Measurements from ENCODE around the gene STAT5A.
"Not testable (repeated sequence)": the region's sequence is repeated elsewhere in the genome, so short reads cannot be mapped to it uniquely, and the experiment has no call there.

The STAT5A gene

DNA sequence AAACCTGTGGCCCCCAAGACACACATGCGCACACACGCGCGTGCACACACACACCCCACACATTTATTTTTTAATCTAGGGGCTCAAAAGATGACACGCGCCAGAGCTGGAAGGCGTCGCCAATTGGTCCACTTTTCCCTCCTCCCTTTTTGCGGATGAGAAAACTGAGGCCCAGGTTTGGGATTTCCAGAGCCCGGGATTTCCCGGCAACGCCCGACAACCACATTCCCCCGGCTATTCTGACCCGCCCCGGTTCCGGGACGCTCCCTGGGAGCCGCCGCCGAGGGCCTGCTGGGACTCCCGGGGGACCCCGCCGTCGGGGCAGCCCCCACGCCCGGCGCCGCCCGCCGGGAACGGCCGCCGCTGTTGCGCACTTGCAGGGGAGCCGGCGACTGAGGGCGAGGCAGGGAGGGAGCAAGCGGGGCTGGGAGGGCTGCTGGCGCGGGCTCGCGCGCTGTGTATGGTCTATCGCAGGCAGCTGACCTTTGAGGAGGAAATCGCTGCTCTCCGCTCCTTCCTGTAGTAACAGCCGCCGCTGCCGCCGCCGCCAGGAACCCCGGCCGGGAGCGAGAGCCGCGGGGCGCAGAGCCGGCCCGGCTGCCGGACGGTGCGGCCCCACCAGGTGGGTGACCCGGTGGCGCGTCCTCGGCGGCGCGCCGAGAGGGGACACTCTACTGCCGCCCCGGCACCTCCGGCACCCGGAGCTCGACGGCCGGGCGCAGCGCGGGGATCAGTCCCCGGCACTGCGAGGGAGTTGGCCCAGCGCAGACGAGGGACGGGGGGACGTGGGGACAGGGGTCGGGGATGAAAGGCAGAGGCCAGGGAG, at the start of gene STAT5A:
Gene STAT5A, plus strand, starts transcription at position 522 of the 826 bp plus-strand sequence. CDS start 914 bp downstream, outside the sequence.
- DNase-seq (ENCODE audit: low read depth in 4 of 4, low spot score in 1 of 4): peak in 1 of 4 experiments; percentile 67

DNA sequence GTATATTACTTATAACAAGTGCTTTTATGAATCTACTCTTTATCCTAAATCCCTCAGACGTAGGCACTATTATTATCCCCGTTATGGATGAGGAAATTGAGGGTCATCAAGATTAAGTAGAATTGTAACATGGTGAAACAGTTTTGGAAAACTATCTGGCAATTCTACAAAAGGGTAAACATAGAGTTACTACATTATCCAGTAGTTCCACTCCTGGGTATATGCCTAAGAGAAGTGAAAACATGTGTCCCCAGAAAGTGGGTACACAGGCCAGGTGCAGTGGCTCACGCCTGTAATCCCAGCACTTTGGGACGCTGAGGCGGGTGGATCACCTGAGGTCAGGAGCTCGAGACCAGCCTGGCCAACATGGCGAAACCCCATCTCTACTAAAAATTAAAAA, 48.7 kb upstream of the STAT5A start:
- DNase-seq (ENCODE audit: low read depth in 4 of 4, low spot score in 1 of 4): not testable (repeated sequence)

DNA sequence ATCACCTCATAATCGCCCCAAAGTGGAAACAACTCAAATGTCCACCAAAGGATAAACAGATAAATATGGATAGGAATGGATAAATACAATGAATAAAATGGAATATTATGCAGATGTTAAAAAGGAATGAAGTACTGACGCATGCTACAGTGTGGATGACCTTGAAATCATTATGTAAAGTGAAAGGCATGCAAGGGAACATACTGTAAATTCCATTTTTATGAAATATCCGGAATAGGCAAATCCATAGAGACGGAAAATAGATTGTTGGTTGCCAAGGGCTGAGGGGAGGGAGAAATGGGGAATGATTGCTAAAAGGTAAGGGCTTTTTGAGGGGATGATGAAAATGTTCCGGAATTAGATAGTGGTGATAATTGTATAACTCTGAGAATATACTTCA, 48.1 kb upstream of the STAT5A start:
- DNase-seq (ENCODE audit: low read depth in 4 of 4, low spot score in 1 of 4): no peak

DNA sequence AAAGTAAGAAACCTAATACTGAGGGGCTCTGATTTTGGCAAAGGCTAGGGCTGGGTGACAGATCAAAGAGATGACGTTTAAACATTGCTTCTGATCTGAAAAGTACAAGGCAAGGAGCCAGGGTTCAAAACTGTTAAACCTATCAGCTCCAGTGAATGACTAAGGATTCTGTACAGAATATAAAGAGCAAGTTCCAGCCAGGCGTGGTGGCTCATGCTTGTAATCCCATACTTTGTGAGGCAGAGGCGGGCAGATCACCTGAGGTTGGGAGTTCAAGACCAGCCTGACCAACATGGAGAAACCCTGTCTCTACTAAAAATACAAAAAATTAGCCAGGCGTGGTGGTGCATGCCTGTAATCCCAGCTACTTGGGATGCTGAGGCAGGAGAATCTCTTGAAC, 47.4 kb upstream of the STAT5A start:
- DNase-seq (ENCODE audit: low read depth in 4 of 4, low spot score in 1 of 4): not testable (repeated sequence)

DNA sequence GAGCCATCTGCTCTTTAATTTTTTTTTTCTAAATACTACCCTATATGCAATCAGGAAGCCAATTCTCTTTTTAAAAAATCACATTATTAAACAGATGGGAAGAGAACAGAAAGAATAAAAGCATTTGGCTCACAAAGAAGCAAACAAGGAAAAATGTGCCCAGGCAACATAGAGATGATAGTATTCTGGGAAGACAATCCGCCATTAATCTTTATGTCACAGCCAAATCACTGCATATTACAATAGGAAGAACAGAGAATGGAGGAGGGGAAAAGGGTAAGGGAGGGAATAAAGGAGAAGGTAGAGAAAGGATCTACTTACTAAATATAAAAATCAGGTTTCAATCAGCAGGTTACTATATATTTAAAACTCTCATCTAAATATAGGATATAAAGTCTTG, 46.4 kb upstream of the STAT5A start:
- no peak for DNase-seq (ENCODE audit: low read depth in 4 of 4, low spot score in 1 of 4)

DNA sequence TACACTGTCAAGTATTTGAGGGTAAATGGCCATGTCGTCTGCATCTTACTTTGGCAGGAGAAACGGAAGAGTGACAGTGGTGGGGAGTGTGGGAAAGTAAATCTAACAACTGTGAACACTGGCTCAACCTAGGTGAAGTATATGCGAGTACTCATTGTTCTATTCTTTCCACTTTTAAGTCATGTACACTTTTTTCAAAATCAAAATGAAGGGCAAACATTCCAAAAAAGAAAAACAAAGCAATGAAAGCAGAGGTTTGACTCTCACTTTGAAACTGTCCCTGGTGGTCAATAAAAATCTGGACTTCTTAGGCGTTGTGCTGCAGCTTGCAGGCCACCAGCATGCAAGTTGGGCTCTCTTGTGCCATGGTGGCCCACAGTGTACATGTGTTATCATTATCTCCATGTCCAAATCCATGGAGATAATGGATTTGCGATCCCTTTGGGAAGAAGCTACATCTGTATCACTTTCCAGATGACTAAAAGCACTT, 44.8 kb upstream of the STAT5A start:
- no peak for DNase-seq (ENCODE audit: low read depth in 4 of 4, low spot score in 1 of 4)

DNA sequence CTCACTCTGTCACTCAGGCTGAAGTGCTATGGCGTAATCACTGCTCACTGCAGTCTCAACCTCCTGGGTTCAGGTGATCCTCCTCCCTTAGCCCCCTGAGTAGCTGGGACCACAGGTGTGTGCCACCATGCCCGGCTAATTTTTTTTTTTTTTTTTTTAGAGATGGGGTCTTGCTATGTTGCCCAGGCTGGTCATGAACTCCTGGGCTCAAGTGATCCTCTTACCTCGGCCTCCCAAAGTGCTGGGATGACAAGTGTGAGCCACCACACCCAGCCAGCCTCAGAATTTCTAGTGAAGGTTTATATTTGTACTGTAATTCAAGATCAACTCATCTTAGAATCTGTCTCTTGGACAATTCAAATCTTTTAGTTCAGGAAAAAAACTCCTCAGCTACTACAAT, 44.2 kb upstream of the STAT5A start:
- not testable (repeated sequence) for DNase-seq (ENCODE audit: low read depth in 4 of 4, low spot score in 1 of 4)

DNA sequence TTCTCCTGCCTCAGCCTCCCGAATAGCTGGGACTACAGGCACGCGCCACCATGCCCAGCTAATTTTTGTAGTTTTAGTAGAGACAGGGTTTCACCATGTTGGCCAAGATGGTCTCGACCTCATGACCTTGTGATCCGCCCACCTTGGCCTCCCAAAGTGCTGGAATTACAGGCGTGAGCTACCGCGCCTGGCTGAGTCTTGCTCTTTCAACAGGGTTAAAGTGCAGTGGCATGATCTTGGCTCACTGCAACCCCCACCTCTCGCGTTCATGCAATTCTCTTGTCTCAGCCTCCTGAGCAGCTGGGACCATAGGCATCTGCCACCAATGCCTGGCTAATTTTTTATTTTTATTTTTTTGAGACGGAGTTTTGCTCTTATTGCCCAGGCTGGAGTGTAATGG, 43.1 kb upstream of the STAT5A start:
- not testable (repeated sequence) for DNase-seq (ENCODE audit: low read depth in 4 of 4, low spot score in 1 of 4)

DNA sequence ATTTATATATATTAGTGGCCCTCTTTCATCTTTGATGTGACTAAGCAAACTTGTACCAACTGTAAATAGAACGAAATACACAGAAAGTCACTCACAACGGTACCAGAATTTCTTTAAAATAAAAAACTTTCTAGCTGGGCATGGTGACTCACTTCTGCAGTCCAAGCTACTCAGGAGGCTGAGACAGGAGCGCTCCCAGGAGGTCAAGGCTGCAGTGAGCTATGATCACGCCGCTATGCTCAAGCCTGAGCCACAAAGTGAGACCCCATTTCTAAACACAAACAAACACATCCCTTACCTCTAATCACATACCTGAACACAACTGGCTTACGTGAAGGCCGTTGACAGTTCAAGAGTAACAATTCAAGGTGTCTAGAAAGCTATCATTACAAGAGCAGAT, 41.8 kb upstream of the STAT5A start:
- DNase-seq (ENCODE audit: low read depth in 4 of 4, low spot score in 1 of 4): no peak

DNA sequence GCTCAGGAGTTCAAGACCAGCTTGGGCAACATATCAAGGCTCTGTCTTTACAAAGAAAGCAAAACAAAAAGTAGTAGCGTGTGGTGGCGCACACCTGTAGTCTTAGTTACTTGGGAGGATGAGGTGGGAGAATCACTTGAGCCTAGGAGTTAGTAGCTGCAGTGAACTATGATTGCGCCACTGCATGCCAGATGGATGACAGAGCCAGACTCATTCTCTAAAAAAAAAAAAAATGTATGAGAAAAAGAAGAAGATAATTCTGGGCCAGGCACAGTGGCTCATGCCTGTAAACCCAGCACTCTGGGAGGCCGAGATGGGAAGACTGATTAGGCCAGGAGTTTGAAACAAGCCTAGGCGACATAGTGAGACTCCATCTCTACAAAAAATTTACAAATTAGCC, 40.6 kb upstream of the STAT5A start:
- DNase-seq (ENCODE audit: low read depth in 4 of 4, low spot score in 1 of 4): no peak

DNA sequence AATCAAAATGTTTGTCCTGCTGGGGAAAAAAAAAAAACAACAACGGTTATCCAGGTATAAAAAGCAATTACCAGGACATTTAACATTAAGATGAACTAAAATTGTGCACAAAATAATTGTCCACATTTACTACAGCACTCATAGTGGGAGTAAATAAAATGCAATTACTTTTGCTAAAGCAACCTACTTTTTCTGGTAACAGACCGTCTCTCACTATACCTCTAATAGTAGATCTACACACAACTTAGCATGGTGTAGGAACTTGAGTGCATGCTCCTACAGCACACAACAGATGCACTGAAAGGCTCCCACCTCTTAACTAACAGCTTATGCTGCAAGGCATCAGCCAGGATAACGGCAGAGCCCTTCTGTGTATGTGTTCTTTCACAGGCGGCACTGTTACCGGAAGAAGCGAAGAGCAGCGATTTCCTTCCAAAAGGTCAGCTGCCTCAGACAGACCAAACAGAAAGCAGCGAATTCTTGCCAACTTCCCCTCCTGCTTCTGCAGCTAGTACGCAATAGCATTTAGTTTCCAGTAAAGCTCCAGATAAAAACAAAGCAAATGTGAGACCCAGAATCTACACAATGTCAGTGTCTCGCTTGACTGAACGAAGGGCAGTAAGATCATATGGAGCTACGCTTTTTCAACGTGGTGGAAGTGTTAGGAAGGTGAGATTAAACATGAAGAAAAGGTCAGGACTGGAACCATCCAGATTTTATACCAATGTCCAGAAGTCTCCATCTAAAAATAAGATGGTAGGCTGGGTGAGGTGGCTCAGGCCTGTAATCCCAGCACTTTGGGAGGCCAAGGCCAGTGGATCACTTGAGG, 39.7 kb upstream of the STAT5A start:
- peak in 3 of 4 experiments; percentile 34 to 55 (median 52) for DNase-seq (ENCODE audit: low read depth in 4 of 4, low spot score in 1 of 4)

DNA sequence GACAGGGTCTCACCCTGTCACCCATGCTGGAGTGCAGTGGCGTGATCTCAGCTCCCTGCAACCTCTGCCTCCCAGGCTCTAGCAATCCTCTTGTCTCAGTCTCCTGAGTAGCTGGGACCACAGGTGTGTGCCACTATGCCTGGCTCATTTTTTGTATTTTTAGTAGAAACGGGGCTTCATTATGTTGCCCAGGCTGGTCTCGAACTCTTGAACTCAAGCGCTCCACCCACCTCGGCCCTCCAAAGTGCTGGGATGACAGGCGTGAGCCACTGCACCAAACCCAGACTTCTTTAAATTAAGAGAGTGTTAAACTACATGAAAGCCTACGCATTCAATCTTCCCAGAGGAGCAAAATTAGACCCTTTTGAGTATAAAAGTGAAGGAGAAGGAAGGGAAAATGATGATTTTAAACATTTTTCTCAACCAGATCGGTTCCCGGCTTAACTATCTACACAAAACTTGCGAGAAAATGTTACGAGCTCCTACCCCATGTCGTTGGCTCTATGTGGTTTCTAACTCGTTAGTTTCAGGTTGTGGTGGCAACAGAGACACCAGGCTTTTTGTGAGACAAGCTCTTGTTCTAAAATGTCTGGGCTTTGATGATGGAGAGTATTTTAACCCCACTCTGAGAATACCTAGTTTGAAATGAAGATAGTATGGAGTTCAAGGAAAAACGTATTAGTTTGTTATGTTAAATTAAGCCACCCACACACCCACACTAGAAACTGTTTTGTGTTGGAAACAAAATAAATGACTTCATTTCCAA, 38.4 kb upstream of the STAT5A start:
- no peak for DNase-seq (ENCODE audit: low read depth in 4 of 4, low spot score in 1 of 4)

DNA sequence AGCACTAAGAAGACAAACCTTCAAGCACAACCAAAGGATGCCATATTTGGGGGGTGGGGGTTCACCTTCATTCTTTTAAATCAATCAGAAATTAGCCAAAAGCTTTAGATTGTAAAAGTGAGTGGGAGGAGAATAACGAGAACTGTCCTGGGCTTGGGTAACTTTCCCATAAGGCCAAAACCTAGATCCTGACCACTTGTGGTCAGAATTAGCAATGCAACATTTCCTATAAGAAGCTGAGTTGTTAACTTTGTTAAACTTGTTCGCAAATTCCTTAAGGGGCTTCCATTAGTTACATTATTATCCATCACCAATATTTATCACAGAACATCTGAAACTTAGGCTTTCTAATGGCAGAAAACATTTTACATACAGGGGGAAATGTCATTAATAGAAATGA, 37.2 kb upstream of the STAT5A start:
- DNase-seq (ENCODE audit: low read depth in 4 of 4, low spot score in 1 of 4): no peak

DNA sequence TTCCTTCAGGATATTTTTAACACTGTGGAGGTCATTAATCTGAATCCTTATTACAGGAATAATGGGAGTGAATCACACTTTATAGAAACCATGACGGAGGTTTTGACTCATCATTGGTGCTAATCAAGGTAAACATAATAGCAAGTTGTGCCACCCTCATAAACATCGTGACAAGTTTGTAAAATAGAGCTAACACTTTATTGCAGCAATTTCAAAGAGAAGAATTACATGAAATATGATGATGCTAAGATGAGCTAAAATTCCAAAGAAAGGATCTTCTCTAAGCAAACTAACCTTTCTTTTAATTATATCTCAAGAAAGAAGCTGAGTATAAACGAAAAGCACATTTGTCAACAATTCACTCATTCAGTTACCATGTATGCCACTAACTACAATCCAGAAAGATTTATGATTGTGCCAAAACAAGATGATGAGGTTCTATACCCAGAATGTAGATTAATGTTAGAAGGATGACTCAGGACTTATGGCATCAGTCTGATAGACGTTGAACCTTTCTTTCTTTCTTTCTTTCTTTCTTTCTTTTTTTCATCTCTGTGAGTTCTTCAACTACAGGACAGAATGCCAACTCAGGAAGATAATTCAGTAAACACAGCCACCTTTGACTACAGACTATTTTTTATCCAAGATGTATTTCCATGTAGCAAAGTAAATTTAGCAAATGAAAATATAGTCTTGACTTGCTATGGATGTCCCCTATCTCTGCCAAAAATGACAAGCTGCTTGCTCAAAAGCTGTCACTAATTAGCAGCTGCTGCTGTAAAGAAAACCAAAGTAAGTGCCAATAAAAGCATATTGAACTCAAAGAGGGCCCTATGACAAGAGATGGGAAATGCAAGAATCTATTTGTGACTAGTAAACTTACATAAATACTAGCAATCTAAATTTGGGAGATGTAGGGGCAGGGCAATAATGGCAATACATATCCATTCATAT, 35.4 kb upstream of the STAT5A start:
- DNase-seq (ENCODE audit: low read depth in 4 of 4, low spot score in 1 of 4): no peak

DNA sequence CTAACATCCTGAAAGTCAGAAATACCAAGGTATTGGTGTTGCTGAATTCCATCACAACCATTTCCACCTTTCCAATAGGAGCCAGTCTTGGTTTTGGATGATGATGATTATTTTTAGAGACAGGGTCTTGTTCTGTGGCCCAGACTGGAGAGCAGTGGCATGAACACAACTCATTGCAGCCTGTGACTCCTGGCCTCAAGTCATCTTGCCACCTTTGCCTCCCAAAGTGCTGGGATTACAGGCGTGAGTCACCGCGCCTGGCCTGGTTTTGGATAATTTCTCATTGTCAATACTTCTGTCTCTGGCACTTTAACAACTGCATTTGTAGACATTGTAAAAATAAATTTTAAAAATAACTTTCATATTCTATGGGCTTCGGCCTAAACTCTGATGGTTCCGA, 34.7 kb upstream of the STAT5A start:
- DNase-seq (ENCODE audit: low read depth in 4 of 4, low spot score in 1 of 4): no peak

DNA sequence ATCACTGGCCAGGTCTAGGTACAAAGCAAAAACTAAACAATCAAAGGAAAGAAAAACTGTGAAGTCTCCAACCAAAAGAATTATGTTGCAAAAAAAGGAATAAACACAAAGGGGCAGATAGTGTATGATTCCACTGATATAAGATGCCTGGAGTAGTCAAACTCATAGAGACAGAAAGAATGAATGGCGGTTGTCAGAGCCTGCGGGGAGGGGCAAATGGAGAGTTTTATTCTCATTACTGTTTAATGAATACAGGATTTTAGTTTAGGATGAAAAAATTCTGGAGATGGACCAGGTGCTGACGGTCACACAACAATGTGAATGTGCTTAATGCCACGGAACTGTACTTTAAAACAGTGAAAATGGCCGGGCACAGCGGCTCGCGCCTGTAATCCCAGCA, 32.9 kb upstream of the STAT5A start:
- DNase-seq (ENCODE audit: low read depth in 4 of 4, low spot score in 1 of 4): no peak

DNA sequence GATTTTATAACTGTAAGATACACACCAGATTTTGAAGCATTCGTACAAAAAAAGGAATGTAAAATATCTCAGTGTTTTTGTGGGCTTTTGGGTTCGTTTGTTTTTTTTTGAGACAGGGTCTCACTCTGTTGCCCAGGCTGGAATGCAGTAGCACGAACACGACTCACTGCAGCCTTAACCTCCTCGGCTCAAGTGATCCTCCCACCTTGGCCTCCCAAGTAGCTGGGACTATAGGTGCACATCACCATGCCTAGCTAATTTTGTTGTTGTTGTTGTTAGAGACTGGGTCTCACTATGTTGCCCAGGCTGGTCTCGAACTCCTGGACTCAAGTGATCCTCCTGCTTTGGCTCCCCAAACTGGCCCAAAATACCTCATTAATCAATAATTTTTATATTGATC, 28.0 kb upstream of the STAT5A start:
- no peak for DNase-seq (ENCODE audit: low read depth in 4 of 4, low spot score in 1 of 4)

DNA sequence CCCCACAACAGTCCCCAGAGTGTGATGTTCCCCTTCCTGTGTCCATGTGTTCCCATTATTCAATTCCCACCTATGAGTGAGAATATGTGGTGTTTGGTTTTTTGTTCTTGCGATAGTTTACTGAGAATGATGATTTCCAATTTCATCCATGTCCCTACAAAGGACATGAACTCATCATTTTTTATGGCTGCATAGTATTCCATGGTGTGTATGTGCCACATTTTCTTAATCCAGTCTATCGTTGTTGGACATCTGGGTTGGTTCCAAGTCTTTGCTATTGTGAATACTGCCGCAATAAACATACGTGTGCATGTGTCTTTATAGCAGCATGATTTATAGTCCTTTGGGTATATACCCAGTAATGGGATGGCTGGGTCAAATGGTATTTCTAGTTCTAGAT, 23.9 kb upstream of the STAT5A start:
- not testable (repeated sequence) for DNase-seq (ENCODE audit: low read depth in 4 of 4, low spot score in 1 of 4)

DNA sequence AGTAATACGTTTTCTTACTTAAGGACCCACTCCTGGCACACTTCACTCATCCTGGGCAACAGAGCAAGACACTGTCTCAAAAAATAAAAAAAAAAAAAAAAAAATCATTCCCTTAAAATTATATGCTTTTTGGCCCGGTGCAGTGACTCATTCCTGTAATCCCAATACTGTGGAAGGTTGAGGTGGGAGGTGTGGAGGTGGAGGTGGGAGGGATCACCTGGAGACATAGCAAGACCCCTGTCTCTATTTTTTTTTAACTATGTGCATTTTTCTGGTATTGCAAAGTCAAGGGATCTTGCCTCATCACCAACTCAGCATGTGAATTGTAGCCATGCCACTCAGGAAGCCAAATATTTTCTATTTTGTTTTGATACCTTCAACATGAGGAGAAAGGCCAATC, 21.8 kb upstream of the STAT5A start:
- DNase-seq (ENCODE audit: low read depth in 4 of 4, low spot score in 1 of 4): no peak

Measured in stimulated activated CD4-positive, alpha-beta T cell treated with anti-CD3 and anti-CD28 coated beads, Interleukin-1b, Interleukin-23, amount 100 ng/mL, for 24 hours (primary cell).